ENCODE data around the gene HAGHL.

The HAGHL gene, protein sequence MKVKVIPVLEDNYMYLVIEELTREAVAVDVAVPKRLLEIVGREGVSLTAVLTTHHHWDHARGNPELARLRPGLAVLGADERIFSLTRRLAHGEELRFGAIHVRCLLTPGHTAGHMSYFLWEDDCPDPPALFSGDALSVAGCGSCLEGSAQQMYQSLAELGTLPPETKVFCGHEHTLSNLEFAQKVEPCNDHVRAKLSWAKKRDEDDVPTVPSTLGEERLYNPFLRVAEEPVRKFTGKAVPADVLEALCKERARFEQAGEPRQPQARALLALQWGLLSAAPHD

DNA sequence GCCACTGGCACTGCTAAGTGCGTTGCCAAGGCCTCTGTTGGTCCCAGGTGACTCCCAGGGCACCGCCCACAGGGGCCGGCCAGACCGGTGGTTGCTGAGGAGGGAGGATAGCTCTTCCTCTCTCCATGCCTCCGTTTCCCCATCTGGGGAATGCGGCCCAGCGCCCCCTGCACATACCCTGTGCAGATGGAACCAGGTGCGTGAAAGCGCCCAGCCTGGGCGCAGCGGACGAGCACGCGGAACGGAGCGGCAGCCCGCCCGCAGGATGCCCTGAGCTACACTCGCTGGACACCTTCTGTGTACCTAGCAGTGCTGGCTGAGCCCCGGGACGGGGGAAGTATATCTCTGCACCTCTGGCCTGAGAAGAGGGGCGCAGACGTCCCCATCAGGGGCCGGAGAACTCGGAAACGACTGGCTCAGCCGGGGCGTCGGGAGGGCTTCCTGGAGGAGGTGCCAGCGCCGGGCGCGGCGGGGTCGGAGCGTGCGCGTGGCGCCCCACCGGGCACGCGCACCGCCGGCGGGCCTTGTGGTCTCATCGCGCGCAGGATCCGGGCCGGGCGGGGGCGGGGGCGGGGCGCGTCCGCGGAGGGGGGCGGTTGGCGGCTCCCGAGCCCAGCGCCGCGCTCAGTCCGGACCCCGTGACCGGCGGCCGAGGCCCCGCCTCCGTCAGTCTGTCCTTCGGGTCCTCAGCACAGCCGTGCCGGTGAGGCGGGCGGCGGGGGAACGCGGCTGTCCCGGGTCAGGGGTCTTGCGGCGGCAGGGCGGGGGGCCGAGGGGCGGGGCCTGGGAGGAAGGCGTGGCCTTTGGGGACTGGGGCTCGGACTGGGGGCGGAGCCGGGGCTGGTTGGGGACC is at the start of gene HAGHL, which contains the start of gene CCDC78:
Gene HAGHL, plus strand, starts transcription at position 669 of the 853 bp plus-strand sequence. CDS start 404 bp downstream, outside the sequence.
Gene CCDC78, minus strand, starts transcription at position 6 of the 853 bp plus-strand sequence. CDS start 76 bp downstream, outside the sequence.
- DNase-seq: no peak

DNA sequence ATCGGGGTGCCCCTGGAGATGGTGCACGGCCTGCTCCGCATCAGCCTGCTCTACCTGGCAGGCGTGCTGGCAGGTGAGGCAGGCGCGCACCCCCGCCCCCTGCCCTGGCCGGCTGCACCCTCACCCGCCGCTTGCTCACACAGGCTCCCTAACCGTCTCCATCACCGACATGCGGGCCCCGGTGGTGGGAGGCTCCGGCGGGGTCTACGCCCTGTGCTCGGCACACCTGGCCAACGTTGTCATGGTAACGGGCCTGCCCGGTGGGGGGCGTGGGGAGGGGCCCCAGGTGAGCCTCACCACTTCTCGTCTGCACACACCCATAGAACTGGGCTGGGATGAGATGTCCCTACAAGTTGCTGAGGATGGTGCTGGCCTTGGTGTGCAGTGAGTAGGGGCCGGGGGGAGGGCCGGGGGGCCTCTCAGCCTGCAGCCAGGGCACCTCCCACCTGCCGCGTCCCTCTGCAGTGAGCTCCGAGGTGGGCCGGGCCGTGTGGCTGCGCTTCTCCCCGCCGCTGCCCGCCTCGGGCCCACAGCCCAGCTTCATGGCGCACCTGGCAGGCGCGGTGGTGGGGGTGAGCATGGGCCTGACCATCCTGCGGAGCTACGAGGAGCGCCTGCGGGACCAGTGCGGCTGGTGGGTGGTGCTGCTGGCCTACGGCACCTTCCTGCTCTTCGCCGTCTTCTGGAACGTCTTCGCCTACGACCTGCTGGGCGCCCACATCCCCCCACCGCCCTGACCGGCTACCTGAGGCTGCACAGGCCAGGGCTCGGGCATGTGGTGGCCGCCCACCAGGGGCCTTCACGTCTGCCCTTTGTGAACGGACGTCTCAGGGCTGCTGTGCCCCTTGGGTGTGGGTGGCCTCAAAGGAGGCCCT is 49.4 kb upstream of the HAGHL start:
- no peak for DNase-seq

DNA sequence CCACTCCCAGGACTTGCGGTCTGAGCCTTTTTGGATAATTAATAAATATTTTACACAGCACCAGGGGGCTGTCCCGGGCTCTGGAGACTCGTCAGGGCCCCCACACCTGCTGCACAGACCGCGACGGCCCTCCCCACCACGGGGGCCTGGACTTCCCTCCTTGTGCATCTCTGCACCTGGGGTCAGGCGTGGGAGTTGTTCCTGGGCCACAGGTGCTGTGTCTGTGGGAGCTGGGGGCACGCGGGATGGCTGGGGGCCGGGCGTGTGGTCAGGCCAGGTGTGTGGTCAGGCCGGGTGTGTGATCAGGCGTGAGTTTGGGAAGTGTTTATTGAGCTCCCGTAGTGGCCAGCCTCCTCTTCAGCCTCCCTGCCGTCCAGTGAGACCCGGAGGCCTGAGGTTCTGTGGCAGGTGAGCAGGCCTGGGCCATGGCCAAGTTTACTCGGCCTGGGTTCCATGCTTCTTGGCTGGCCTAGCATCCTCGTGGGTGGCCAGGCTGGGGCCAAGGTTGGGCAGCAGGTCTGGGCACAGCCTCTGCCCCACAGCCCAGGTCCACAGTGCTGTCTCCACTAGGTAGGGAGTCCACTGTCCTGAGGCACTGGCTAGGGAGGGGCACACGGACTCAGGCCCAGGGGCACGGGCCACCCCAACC is 48.6 kb upstream of the HAGHL start:
- no peak for DNase-seq

DNA sequence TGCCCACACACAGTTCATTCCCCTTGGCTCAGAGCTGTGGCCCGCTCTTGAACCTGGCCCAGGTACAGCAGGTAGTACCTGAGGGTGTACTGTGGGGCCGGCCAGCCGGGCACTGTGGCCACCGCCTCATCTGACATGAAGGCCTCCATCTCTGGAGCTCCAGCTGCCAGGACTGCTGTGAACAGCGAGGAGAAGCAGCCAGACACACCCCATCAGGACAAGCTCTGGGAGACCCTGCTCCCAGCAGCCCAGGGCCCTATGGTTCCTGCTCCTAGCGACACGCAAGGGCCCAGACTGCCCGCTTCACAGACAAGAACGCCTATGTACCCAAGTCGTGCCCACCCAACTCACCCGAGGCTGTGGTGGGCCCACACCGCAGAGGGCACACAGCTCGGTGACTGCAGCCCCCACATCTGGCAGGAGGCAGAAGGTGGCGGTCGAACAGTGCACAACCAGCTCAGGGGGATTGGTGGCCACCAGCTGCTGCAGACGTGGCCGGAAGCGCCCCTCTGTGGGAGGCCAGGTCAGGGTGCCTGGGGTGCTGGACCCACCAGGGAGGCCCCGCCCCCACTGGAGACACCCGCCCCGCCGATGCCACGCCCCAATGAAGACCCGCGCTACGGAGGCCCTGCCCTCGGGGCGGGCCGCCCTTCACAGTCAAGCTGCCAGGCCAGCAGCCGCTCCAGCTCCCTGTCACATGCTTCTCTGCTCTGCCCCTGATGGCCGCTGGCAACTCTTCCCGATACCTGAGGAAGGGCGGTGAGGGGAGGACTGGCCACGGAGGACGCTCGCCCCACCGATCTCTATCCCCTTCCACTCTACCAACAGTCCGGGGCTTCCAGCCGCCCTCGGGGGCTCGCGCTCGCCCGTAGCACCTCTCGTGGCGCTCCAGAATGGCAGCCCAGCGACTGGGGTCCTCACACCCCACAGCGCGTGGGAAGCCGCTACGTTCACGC is 47.8 kb upstream of the HAGHL start:
- no peak for DNase-seq

DNA sequence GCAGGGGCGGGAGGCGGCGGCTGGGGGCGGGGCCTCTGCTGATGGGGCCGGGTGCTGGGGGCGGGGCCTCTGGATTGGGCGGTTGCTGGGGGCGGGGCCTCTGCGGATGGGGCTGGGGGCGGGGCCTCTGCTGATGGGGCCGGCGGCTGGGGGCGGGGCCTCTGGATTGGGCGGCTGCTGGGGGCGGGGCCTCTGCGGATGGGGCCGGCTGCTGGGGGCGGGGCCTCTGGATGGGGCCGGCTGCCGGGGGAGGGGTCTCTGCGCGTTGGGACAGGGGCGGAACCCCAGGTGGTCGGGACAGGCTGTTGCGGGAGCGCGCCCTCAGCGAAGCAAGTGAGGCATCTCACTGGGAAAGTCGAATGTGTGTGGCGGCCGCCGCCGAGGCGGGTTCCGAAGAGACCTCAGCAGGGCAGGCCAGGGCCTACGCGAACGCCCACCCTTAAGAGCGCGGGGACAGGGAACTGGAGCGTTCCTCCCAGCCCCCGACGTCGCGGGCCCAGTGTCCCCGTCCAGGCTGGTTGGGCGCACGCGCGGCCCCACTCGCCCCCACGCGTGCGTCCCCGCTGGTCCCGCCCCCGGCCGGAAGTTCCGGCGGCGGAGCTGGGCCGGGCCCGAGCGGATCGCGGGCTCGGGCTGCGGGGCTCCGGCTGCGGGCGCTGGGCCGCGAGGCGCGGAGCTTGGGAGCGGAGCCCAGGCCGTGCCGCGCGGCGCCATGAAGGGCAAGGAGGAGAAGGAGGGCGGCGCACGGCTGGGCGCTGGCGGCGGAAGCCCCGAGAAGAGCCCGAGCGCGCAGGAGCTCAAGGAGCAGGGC is 46.9 kb upstream of the HAGHL start, which contains the start of gene STUB1:
Gene STUB1, plus strand, starts transcription at position 597 of the 811 bp plus-strand sequence. Its CDS starts 116 bp downstream, at position 713.
- DNase-seq: no peak

DNA sequence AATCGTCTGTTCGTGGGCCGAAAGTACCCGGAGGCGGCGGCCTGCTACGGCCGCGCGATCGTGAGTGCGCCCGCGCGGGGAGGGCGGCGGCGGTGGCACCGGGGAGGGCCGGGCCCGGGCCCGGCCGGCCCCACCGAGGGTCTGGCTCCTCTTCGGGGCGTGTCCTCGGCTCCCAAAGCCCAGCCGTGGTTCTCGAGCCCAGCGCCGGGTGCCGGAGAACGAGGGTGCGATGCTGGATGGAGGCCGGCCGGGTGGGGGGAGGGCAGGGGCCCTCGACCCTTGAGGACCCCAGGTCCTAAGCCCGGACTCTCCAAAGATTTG is 46.3 kb upstream of the HAGHL start:
- no peak for DNase-seq

DNA sequence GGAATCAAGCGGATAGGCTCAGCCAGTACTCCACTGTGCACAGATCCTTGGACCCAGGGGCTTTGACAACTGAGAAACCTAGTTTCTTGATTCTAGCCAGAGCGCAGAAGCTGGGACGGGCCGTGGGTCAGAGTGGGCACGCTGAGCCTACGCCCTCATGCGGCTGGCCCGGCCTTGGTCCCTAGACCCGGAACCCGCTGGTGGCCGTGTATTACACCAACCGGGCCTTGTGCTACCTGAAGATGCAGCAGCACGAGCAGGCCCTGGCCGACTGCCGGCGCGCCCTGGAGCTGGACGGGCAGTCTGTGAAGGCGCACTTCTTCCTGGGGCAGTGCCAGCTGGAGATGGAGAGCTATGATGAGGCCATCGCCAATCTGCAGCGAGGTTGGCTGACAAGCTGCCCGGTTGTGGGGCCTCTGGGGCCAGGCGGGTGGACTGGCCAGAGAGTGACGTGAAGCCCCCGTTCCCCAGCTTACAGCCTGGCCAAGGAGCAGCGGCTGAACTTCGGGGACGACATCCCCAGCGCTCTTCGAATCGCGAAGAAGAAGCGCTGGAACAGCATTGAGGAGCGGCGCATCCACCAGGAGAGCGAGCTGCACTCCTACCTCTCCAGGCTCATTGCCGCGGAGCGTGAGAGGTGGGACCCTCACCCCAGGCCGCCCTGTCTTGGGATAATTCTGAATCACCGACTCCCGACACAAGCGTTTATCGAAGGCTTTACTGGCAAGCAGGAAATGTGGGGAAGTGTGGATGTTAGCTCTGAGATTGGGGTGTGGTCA is 45.8 kb upstream of the HAGHL start:
- no peak for DNase-seq

DNA sequence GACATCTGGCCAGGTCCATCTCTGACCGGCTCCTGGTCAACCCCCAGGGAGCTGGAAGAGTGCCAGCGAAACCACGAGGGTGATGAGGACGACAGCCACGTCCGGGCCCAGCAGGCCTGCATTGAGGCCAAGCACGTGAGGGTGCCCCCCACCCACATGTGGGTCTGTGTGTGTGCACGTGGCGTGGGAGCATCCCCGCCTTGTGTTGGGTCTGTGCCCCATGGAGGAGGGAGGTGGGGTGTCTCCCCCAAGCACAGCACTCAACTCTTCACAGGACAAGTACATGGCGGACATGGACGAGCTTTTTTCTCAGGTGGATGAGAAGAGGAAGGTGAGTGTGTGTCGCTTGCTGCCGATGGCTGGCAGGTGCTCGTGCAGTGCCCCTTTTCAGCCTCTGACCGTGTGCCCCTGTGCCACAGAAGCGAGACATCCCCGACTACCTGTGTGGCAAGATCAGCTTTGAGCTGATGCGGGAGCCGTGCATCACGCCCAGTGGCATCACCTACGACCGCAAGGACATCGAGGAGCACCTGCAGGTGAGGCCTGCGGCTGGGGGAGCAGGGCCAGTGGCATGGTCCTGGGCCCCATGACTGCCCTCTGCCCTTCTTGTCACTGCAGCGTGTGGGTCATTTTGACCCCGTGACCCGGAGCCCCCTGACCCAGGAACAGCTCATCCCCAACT is 45.0 kb upstream of the HAGHL start:
- no peak for DNase-seq

DNA sequence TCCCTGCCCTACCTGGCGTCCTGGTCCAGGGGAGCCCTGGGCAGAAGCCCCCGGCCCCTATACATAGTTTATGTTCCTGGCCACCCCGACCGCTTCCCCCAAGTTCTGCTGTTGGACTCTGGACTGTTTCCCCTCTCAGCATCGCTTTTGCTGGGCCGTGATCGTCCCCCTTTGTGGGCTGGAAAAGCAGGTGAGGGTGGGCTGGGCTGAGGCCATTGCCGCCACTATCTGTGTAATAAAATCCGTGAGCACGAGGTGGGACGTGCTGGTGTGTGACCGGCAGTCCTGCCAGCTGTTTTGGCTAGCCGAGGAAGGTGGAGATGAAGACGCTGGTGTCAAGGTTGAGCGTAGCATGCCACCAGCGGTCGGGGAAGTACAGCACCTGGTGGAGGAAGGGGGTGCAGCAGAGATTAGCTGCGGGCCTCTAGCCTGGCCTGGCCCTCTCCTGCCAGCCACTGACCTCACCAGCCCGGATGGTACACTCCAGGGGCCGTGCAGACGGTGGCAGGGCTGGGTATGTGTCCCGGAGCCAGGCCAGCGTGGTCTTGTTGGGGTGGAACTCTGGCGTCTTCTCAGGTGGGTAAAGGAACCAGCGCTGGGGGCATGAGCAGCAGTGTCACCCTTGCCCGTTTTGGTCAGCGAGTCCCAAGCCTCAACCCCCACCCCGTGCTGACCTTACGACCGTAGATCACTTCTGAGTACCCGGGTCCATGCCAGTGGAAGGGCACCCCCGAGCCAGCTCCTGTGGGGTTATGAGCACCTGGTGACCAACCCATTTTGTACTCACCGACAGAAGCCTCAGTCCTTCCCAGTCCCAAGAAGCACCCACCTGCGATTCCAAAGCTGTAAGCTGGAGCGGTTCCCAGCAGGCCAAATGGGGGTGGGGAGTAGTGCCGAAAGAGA is 44.2 kb upstream of the HAGHL start:
- no peak for DNase-seq

DNA sequence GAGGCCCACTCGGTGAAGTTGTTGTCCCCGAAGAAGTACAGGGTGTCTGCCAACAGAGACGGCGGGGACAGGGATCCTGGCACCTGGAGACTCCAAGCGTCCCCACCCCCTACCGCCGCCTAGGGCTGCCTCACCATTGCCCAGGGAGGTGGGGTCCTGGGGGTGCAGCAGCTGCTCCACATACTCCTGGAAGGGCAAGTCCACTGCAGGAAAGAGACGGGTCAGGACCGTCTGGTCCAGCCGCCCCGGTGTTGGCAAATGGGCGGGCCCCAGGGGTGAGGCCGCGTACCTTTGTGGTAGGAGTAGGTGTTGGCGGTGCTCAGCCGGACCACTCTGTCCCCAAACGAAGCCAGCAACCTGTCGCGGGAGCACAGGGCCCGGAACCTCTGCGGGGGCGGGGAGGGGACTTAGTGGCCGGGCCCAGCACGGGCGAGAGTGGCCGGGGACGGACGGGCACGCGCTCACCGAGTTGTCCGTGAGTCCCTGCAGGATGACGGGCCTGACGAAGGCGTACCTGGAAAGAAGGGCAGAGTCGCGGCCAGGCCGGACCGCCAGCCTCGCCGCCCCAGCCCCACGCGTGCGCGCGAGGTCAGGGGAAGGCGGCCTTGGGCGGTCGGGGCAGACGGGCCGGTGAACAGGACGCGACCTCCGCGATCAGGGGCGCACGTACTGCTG is 43.4 kb upstream of the HAGHL start:
- no peak for DNase-seq

DNA sequence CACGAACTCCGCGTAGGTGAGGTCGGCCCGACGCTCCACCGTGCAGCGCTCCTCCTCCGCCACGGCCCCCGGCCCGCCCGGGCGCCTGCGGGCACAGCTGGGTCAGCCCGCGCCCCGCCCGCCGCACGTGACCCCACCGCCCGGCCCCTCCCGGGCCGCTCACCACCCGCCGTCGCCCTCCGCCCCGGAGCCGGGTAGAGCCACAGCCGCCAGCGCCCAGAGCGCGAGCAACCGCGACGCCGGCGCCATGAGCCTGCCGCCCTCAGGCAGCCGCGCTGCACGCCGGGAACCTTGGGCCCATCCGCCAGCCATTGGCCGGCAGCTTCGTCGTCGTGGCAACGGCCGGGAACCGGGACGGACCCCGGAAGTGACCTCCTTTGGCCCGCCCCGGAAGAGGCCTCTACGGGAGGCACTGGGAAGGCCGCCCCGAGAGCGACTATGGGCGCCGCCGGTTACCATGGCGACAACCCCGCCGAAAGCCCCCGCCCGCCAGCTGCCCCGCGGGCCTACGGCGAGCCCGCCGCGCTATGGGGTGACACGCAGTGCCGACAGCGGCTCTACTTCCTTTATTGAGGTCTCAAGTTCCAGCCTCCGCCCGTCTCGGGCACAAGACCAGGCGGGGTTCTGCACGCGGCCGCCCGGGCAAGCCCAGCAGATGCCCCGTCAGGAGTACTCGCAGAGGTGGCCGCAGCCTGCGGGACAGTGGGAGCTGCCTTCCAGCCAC is 42.7 kb upstream of the HAGHL start, which contains the start of gene JMJD8:
Gene JMJD8, minus strand, starts transcription at position 264 of the 724 bp plus-strand sequence. Its CDS starts 15 bp downstream, at position 249.
- peak; percentile 86 for DNase-seq

DNA sequence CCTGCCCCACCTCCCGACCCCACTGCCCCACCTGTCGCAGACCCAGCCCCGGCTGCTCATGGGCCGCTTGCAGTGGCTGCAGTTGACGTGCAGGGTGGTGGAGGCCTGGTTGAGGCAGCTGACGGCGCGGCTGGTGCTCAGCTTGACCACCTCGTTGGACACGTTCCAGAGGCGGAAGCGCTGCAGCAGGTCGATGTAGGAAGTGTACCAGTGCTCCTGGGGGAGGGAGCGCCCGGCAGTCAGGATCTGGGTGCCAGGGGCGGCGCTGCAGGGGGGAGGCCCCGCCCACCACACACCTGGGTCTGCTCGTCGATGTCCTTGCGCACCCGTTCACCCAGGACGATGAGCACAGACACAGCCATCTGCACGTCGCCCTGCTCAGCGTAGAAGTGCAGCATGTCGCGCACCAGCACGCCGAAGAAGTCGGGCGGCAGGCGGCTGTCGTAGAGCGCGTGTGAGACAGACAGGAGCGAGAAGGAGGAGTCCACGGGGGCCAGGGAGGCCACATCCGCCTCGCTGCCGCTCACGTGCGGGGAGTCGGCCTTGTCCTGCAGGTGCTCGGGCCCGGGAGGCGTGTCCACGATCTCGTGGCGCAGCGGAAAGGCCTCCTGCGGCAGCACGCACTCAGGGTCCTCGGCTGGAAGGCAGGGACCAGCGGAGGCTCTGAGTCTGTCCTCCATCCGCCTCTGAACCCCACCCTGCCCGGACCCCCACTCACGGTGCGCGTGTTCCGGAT is 41.8 kb upstream of the HAGHL start:
- peak; percentile 82 for DNase-seq

DNA sequence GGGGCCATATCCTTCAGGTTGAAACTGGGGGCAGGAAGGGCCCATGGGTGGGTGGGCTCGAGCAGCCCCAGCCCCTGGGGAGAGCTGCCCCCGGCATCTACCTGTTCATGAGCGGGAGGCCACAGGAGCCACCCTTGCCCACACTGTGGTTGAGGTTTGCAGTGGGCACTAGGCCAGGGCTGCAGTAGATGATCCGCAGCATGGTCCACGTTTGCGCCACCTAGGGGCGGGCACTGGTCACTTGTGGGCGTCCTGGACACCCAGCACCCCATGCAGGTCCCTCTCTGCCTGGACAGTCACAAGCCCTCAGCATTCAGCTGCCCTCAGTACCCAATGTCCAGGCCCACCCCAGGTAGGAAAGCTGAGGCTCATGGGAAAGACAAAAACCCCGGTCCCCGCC is 40.9 kb upstream of the HAGHL start:
- no peak for DNase-seq

DNA sequence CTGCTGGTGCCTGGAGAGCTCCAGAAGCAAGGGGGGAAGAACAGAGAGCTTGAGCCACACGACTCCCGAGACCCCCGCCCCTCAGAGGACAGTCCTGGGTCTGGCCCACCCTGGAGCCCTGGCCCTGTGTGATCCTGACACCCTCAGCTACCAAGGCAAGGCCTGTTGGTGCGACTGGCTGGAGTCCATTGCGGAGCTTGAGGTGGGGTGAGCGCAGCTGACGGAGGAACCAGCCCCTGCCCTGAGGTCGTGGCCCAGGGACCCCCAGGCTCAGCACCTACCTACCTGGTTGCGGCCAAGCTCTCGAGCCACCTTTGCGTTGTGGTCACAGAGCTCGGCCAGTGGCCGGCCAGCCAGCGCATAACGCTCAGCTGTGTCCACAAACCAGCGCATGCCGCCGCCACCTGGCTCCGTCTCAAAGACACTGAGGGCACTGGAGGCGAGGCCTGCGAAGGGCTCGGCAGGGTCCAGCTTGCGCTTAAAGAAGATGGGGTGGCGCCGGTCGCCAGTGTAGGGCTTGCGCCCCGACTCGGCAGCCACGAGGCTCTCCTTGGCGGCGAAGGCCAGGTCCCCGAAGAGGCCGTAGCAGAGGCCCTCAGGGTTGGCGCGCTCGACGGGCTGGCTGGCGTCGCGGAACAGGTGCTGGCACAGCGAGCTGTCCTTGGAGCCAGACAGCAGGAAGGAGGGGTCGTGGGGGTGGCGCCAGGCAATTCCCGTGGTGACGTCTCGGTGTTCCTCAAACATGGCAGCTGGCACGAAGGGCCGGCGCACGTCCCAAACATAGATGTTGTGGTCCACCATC is 40.2 kb upstream of the HAGHL start:
- DNase-seq: no peak

DNA sequence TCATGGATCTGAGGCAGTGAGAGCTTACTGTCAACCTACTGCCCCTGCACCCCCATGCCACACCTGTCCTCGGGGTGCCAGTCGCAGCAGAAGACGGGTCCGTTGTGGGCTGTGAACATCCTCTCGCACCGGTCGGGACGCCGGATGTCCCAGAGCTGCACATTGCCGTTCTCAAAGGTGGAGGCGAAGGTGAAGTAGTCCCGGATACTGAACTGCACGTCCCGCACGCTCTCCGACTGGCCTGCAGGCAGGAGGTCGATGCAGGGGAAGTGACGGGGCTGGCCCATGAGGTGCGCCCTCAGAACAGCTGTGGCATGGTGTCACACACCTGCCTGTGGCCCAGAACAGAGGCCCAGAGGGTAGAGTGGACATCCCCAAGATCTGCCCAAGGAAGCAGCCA is 39.4 kb upstream of the HAGHL start:
- no peak for DNase-seq
